ENCODE measurements around the gene CREBBP. TPM values are rescaled to one million over a fixed set of nuclear protein-coding genes. Genes with fewer than 3 reads are reported as not detected.

The CREBBP gene
- total RNA-seq, 1 donor from 2014 or later: 15.9 TPM

Other genes starting within 250 kb of the CREBBP start
- 7.2 and 15.7 TPM in 2 replicates for gene DNASE1, start 226.0 kb downstream of the CREBBP start, total RNA-seq
- gene TRAP1, start 163.2 kb downstream of the CREBBP start, total RNA-seq: 65.5 and 81.1 TPM in 2 replicates
- gene ADCY9, start 235.7 kb upstream of the CREBBP start, total RNA-seq: 5.9 and 18.1 TPM in 2 replicates

Measured in lung microvascular endothelial cell (primary cell).